Neural progenitor cell (in vitro differentiated cells): Measurements from ENCODE around the gene RNF186.

Experiments used
- CTCF ChIP-seq: fragments of 200-600 bp; sonication (generic); IDR thresholded peaks from 2 replicates; pipeline ENCODE4 v1.5.1; 2017; ENCODE audit warnings: antibody characterized with exemption, mild to moderate bottlenecking
- EZH2 ChIP-seq: fragments of 200-600 bp; sonication (generic); IDR thresholded peaks from 2 replicates; pipeline ENCODE4 v1.6.1; 2017; ENCODE audit warnings: antibody characterized with exemption, mild to moderate bottlenecking, moderate library complexity

- no peak for TF ChIP-seq CTCF
- TF ChIP-seq EZH2: no peak
Measured at GRCh38 chr1:19808351-19808750, 6.7 kb downstream of the RNF186 start.
